GM12878 (cell line): ENCODE data around the gene LGALS13. TPM values are rescaled to one million over a fixed set of nuclear protein-coding genes. Genes with fewer than 3 reads are reported as not detected.

ENCODE experiments used
- ATAC-seq: fragments of 200-7000 bp; cut with Tn5 transposase; 3 replicates; pipeline ENCODE4 v1.9.1; 2020; ENCODE audit warnings: mild to moderate bottlenecking, moderate library complexity
- BruUV-seq: library from RNA; stranded (reverse); fragments of 400-500 nt; replicated peaks from 2 replicates; lab custom pipeline; 2021; lab: Mats Ljungman, UMichigan
- CTCF ChIA-PET: fragments of 300-600 bp; sonication (Branson Sonifier 250); formaldehyde crosslinking; extraction: SDS; loops from one replicate; lab custom pipeline; 2021; ENCODE audit warnings: inconsistent platforms; lab: Yijun Ruan, JAX
- POLR2A ChIA-PET: fragments of 350-600 bp; formaldehyde crosslinking; extraction: SDS; loops from one replicate; lab custom pipeline; 2021; ENCODE audit warnings: inconsistent platforms; lab: Charles Lee
- RAD21 ChIA-PET: fragments of 300-600 bp; sonication (Branson Sonifier 250); formaldehyde crosslinking; loops from one replicate; lab custom pipeline; 2023; ENCODE audit warnings: antibody characterized with exemption; ENCODE audit not compliant: unreplicated experiment; lab: Charles Lee
- SMC1A ChIA-PET: fragments of 300-600 bp; sonication (Branson Sonifier 250); formaldehyde crosslinking; loops from one replicate; lab custom pipeline; 2023; ENCODE audit not compliant: unreplicated experiment, uncharacterized antibody; lab: Charles Lee
- DNase-seq: peaks from one replicate; pipeline ENCODE4 v3.0.0-alpha.2; 2011; ENCODE audit warnings: low read depth, low spot score
- FAIRE-seq: peaks from 3 replicates; lab custom pipeline; 2011; peaks lifted over from hg19 to GRCh38; lab: Jason Lieb, UNC
- H2AFZ ChIP-seq: 2 replicates; pipeline ENCODE4 v1.6.0; 2011; ENCODE audit warnings: low read depth, low read length, control low read depth; ENCODE audit not compliant: control insufficient read depth
- H3K27ac ChIP-seq: 2 replicates; pipeline ENCODE4 v1.5.1; 2011; ENCODE audit warnings: control low read depth; ENCODE audit not compliant: control insufficient read depth, insufficient read depth
- H3K27me3 ChIP-seq, 2 experiments: replicated peaks in 1 of 2; 2 replicates each; pipeline versions ENCODE4 v1.6.0 to v1.6.1; 2011; ENCODE audit warnings: low read length in 1 of 2; ENCODE audit not compliant: control insufficient read depth in 2 of 2, insufficient read depth in 2 of 2
- H3K36me3 ChIP-seq, 2 experiments: 2 replicates each; pipeline ENCODE4 v1.5.1; 2011; ENCODE audit warnings: low read length in 1 of 2; ENCODE audit not compliant: control insufficient read depth in 2 of 2, insufficient read depth in 2 of 2
- H3K4me1 ChIP-seq: 2 replicates; pipeline ENCODE4 v1.6.1; 2011; ENCODE audit warnings: mild to moderate bottlenecking, low read length, moderate library complexity, mixed read lengths; ENCODE audit not compliant: control insufficient read depth, insufficient read depth
- H3K4me2 ChIP-seq: 2 replicates; pipeline ENCODE4 v1.6.0; 2011; ENCODE audit warnings: control low read depth; ENCODE audit not compliant: control insufficient read depth, insufficient read depth
- H3K4me3 ChIP-seq: fragments of 200-600 bp; sonication (generic); 2 replicates; pipeline ENCODE4 v1.5.1; 2016
- H3K79me2 ChIP-seq: 2 replicates; pipeline ENCODE4 v1.6.0; 2011; ENCODE audit warnings: low read length; ENCODE audit not compliant: control insufficient read depth, insufficient read depth
- H3K9ac ChIP-seq: 2 replicates; pipeline ENCODE4 v1.8.0; 2011; ENCODE audit warnings: low read length, control low read depth, mixed read lengths; ENCODE audit not compliant: control insufficient read depth, insufficient read depth
- H3K9me3 ChIP-seq: replicated peaks from 3 replicates; pipeline ENCODE4 v1.5.1; 2011; ENCODE audit warnings: mild to moderate bottlenecking, low read length; ENCODE audit not compliant: control insufficient read depth, insufficient read depth
- H4K20me1 ChIP-seq: 2 replicates; pipeline ENCODE4 v1.6.0; 2011; ENCODE audit not compliant: control insufficient read depth, insufficient read depth
- ATF2 ChIP-seq: IDR thresholded peaks from 2 replicates; pipeline ENCODE4 v1.6.1; 2012; ENCODE audit warnings: low read length, inconsistent platforms
- CEBPZ ChIP-seq: fragments of 150-350 bp; IDR thresholded peaks from 2 replicates; pipeline ENCODE4 v1.6.1; 2016; ENCODE audit warnings: low read depth, low read length
- EED ChIP-seq: sonication (generic); IDR thresholded peaks from 2 replicates; pipeline ENCODE4 v1.6.1; 2016; ENCODE audit warnings: antibody characterized with exemption, low read depth
- FOXM1 ChIP-seq: IDR thresholded peaks from 2 replicates; pipeline ENCODE4 v1.6.1; 2012; ENCODE audit warnings: low read depth, mild to moderate bottlenecking, inconsistent platforms, low read length, moderate library complexity
- HDAC6 ChIP-seq: fragments of 200-600 bp; sonication (generic); IDR thresholded peaks from one replicate; pipeline ENCODE4 v1.8.0; 2017; ENCODE audit warnings: antibody characterized with exemption; ENCODE audit not compliant: unreplicated experiment
- HDGF ChIP-seq: fragments of 450-650 bp; IDR thresholded peaks from 2 replicates; pipeline ENCODE4 v1.6.1; 2016; ENCODE audit warnings: antibody characterized with exemption
- HSF1 ChIP-seq: fragments of 150-350 bp; IDR thresholded peaks from 2 replicates; pipeline ENCODE4 v1.6.1; 2014; ENCODE audit warnings: mild to moderate bottlenecking, low read depth, low read length
- IKZF2 ChIP-seq, 2 experiments: fragments of 450-650 bp; IDR thresholded peaks; 2 replicates each; pipeline ENCODE4 v1.6.1; 2017; ENCODE audit warnings: mild to moderate bottlenecking in 2 of 2, moderate library complexity in 2 of 2
- MTA3 ChIP-seq: IDR thresholded peaks from 2 replicates; pipeline ENCODE4 v1.6.1; 2012; ENCODE audit warnings: low read length, inconsistent platforms, borderline replicate concordance
- NFIC ChIP-seq: IDR thresholded peaks from 2 replicates; pipeline ENCODE4 v1.6.1; 2012; ENCODE audit warnings: low read depth, mild to moderate bottlenecking, inconsistent platforms, low read length, moderate library complexity
- SIX5 ChIP-seq: IDR thresholded peaks from 2 replicates; pipeline ENCODE4 v1.6.1; 2011; ENCODE audit warnings: mild to moderate bottlenecking, low read depth, low read length, moderate library complexity; ENCODE audit not compliant: severe bottlenecking
- YY1 ChIP-seq: IDR thresholded peaks from 2 replicates; pipeline ENCODE4 v1.6.1; 2011; ENCODE audit warnings: low read depth, mild to moderate bottlenecking, low read length
- WGBS: methylation state at CpG from one replicate; pipeline ENCODE4 v1.1.6; 2016; ENCODE audit warnings: low lambda C conversion rate; ENCODE audit not compliant: insufficient replicate concordance, insufficient coverage; ENCODE audit errors: missing lambda C conversion rate; 5-methylcytosine and 5-hydroxymethylcytosine counted together
- in situ Hi-C: fragments of 300-500 bp; cut with MboI; formaldehyde crosslinking; loops from 9 replicates; pipeline ENCODE4 v1.14.3; 2018; ENCODE audit warnings: mixed read lengths
- intact Hi-C: fragments of 100-400 bp; cut with micrococcal nuclease; formaldehyde crosslinking; loops from one replicate; pipeline ENCODE4 v1.14.2; 2022; ENCODE audit not compliant: unreplicated experiment
- polyA plus RNA-seq, 11 experiments: library from polyadenylated mRNA; depleted of rRNA in 4 of 11; unstranded in 6 of 11; stranded (reverse) in 5 of 11; fragments of >200 nt; fragmentation: Nextera tagmentation in 4 of 11; fragmentation: Illumina TruSeq in 1 of 11; extraction: Ambion mirVana in 4 of 11; extraction: Trizol in 1 of 11; gene quantifications; 1 replicate in 1 of 11; 2 replicates in 10 of 11; pipeline versions ENCODE4 v1.2.1 to v1.2.3, GENCODE V29; 2011 to 2016; ENCODE audit warnings: inconsistent platforms in 2 of 11, missing spikeins in 2 of 11, low read depth in 1 of 11
- total RNA-seq, 4 experiments: library from RNA; depleted of rRNA in 3 of 4; stranded (reverse); fragments of >200 nt in 3 of 4; fragmentation: Illumina TruSeq in 1 of 4; extraction: Trizol in 1 of 4; gene quantifications; 2 replicates each; pipeline versions ENCODE4 v1.2.1 to v1.2.3, GENCODE V29; 2013 to 2021

Gene LGALS13
- total and polyA plus RNA-seq, 10 of the 15 experiments (the other 5 are each of a cell fraction or from before 2014, with no cell fraction given): not detected

GRCh38 chr19:39558624-39559117 is 43.7 kb upstream of the LGALS13 start:
- POLR2A ChIA-PET: interaction anchor here (0.5 kb wide), 1 partner anchor 49 kb away, joined by 3 read pairs; no protein-coding TSS in a partner anchor
- no peaks in the 10 kb centered on the region for H3K9me3 ChIP-seq
- RAD21 ChIA-PET: no interaction called here
- no peaks in the 10 kb centered on the region for H3K36me3 ChIP-seq
- H3K79me2 ChIP-seq: no peaks in the 10 kb centered on the region
- intact Hi-C loops: no loop called here
- H3K27me3 ChIP-seq: no peaks in the 10 kb centered on the region
- SMC1A ChIA-PET: interaction anchor here (0.8 to 4.0 kb wide), 2 partner anchors 17 to 115 kb away, joined by 3 to 20 read pairs; no protein-coding TSS in a partner anchor
- FAIRE-seq: peak; percentile 64
- peak overlapping the region; percentile 90 for H3K4me2 ChIP-seq
- ATAC-seq: peak; percentile 77
- no peak for DNase-seq
- CTCF ChIA-PET: interaction anchor here (1.3 kb wide), 1 partner anchor 68 kb away, joined by 3 read pairs; no protein-coding TSS in a partner anchor
- peak overlapping the region; percentile 80 for H2AFZ ChIP-seq
- BruUV-seq: no TSS peak
- H3K9ac ChIP-seq: peak overlapping the region; percentile 8
- peak overlapping the region; percentile 52; the same call in 1 of the 2 replicates for H3K4me3 ChIP-seq
- H3K4me1 ChIP-seq: peaks cover 24% of the 10 kb centered on the region
- 20% methylated on average over 6 of the region's 6 CpGs for WGBS
- TF ChIP-seq NFIC (0 out of 2 replicates have a peak, but pooled peaks have one; percentile 23), EED (0 out of 2 replicates have a peak, but pooled peaks have one; percentile 36), YY1 (0 out of 2 replicates have a peak, but pooled peaks have one; percentile 13), SIX5 (no peak), ATF2 (0 out of 2 replicates have a peak, but pooled peaks have one; percentile 2), IKZF2 (IDR thresholded peaks at IDR 0.05) (peak in 1 of 2 experiments; percentile 31; a peak in 1 of 4 replicates), HSF1 (no peak), MTA3 (0 out of 2 replicates have a peak, but pooled peaks have one; percentile 58), FOXM1 (peak; percentile 29; the same call in 1 of the 2 replicates), HDGF (peak; percentile 43; the same call in 1 of the 2 replicates), CEBPZ (no peak), HDAC6 (no peak)
- H3K27ac ChIP-seq: peak overlapping the region; percentile 88
- no peaks in the 10 kb centered on the region for H4K20me1 ChIP-seq
- in situ Hi-C loops: no loop called here
